HUDEP-2 (cell line): ENCODE data around the gene MFSD6.
A peak's percentile ranks its signal among the peaks of the same experiment; 100 is the strongest.
"Not testable (repeated sequence)": the region's sequence is repeated elsewhere in the genome, so short reads cannot be mapped to it uniquely, and the experiment has no call there.

ENCODE experiments used
- DNase-seq, 76 experiments: peaks; one replicate each; lab custom pipeline; 2025; ENCODE audit not compliant: unreplicated experiment in 76 of 76; lab: John Stamatoyannopoulos, UW

Gene MFSD6

GRCh38 chr2:190404487-190404886, 3.7 kb upstream of the MFSD6 start:
- DNase-seq, result peak in 11 of 76 experiments; percentile 7 to 43 (median 27)

- DNase-seq, result no peak
Observed at GRCh38 chr2:190405070-190405469, 3.1 kb upstream of the MFSD6 start.

GRCh38 chr2:190405995-190406394, 2.2 kb upstream of the MFSD6 start:
- no peak for DNase-seq

GRCh38 chr2:190406805-190407204, 1.4 kb upstream of the MFSD6 start:
- DNase-seq, result no peak

GRCh38 chr2:190407246-190407661, 901 bp upstream of the MFSD6 start:
- no peak for DNase-seq

- DNase-seq, result peak in 18 of 76 experiments; percentile 8 to 44 (median 18)
Observed at GRCh38 chr2:190408538-190409271, 550 bp downstream of the MFSD6 start.

- DNase-seq, result no peak
Observed at GRCh38 chr2:190409616-190410015, 1.5 kb downstream of the MFSD6 start.

- DNase-seq, result no peak
Observed at GRCh38 chr2:190410166-190410565, 2.0 kb downstream of the MFSD6 start.

GRCh38 chr2:190412966-190413365, 4.8 kb downstream of the MFSD6 start:
- no peak for DNase-seq

- DNase-seq, result no peak
Observed at GRCh38 chr2:190413421-190413820, 5.3 kb downstream of the MFSD6 start.

- no peak for DNase-seq
Observed at GRCh38 chr2:190415251-190415650, 7.1 kb downstream of the MFSD6 start.

GRCh38 chr2:190415794-190416775, 7.9 kb downstream of the MFSD6 start:
- DNase-seq, result no peak

- no peak for DNase-seq
Observed at GRCh38 chr2:190417045-190417842, 9.1 kb downstream of the MFSD6 start.

GRCh38 chr2:190418727-190419126, 10.6 kb downstream of the MFSD6 start:
- DNase-seq, result no peak

GRCh38 chr2:190420801-190421200, 12.6 kb downstream of the MFSD6 start:
- DNase-seq, result no peak

- DNase-seq, result no peak
Observed at GRCh38 chr2:190425221-190425866, 17.2 kb downstream of the MFSD6 start.

GRCh38 chr2:190425883-190426658, 17.9 kb downstream of the MFSD6 start:
- no peak for DNase-seq

GRCh38 chr2:190430866-190431265, 22.7 kb downstream of the MFSD6 start:
- DNase-seq, result not testable (repeated sequence)

- no peak for DNase-seq
Observed at GRCh38 chr2:190431907-190432306, 23.8 kb downstream of the MFSD6 start.
